AG10803 (cell line): ENCODE data around the gene NEURL3.

ENCODE experiments used
- DNase-seq: peaks from one replicate; pipeline ENCODE4 v3.0.0; 2010; ENCODE audit warnings: low read depth
- H3K4me3 ChIP-seq: 2 replicates; pipeline ENCODE4 v1.5.1; 2011; ENCODE audit warnings: mild to moderate bottlenecking, low read length, control low read depth
- CTCF ChIP-seq: conservative IDR thresholded peaks from 2 replicates; pipeline ENCODE4 v1.5.1; 2011; ENCODE audit warnings: mild to moderate bottlenecking, low read length, control low read depth, inconsistent platforms

NEURL3 gene

GRCh38 chr2:96526101-96526591, 21.0 kb upstream of the NEURL3 start:
- no peak for TF ChIP-seq CTCF
- DNase-seq, result no peak
- no peak overlapping the region for H3K4me3 ChIP-seq

- H3K4me3 ChIP-seq, result no peak overlapping the region
- no peak for DNase-seq
- TF ChIP-seq CTCF, result no peak
Measured at GRCh38 chr2:96525211-96525507, 20.0 kb upstream of the NEURL3 start.

- TF ChIP-seq CTCF, result no peak
Measured at GRCh38 chr2:96524482-96525210, 19.5 kb upstream of the NEURL3 start.

GRCh38 chr2:96523659-96524481, 18.7 kb upstream of the NEURL3 start:
- peak; percentile 96 for DNase-seq
- TF ChIP-seq CTCF, result no peak
- H3K4me3 ChIP-seq, result no peak overlapping the region

More at GRCh38 chr2:96524482-96525210, 19.5 kb upstream of the NEURL3 start:
- H3K4me3 ChIP-seq, result no peak overlapping the region
- no peak for DNase-seq

- DNase-seq, result no peak
- no peak for TF ChIP-seq CTCF
Measured at GRCh38 chr2:96522304-96523203, 17.4 kb upstream of the NEURL3 start.

GRCh38 chr2:96521219-96521618, 16.1 kb upstream of the NEURL3 start:
- H3K4me3 ChIP-seq, result no peak overlapping the region
- no peak for TF ChIP-seq CTCF
- DNase-seq, result no peak

More at GRCh38 chr2:96522304-96523203, 17.4 kb upstream of the NEURL3 start:
- no peak overlapping the region for H3K4me3 ChIP-seq
